ENCODE data around the gene FTO. TPM values are rescaled to one million over a fixed set of nuclear protein-coding genes. Genes with fewer than 3 reads are reported as not detected.

The FTO gene
- total RNA-seq, 1 donor from 2014 or later, result 50.2 TPM

DNA sequence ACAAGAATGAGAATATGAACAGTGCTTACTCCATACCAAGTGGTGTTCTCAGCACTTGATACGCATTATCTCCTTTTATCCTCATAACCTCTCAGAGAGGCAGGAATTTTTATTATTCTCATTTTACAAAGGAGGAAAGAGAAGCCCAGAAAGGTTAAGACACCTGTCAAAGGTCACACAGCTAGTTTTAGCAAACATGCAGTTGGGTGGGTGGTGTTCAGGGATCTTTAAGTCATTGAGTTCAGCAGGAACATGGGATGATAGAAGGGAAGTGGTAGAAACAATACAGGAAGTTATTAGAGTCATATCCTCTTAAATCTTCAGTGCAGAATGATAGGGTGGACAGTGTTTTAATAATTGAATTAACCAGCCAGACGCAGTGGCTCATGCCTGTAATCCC is 487.2 kb downstream of the FTO start:
- no peaks in the 10 kb centered on the region for H3K36me3 ChIP-seq
- H3K27me3 ChIP-seq, result no peaks in the 10 kb centered on the region
- H3K4me3 ChIP-seq, result no peak overlapping the region
- no peak for DNase-seq (ENCODE audit: low spot score in 2 of 2)
- TF ChIP-seq, protein P1, sequence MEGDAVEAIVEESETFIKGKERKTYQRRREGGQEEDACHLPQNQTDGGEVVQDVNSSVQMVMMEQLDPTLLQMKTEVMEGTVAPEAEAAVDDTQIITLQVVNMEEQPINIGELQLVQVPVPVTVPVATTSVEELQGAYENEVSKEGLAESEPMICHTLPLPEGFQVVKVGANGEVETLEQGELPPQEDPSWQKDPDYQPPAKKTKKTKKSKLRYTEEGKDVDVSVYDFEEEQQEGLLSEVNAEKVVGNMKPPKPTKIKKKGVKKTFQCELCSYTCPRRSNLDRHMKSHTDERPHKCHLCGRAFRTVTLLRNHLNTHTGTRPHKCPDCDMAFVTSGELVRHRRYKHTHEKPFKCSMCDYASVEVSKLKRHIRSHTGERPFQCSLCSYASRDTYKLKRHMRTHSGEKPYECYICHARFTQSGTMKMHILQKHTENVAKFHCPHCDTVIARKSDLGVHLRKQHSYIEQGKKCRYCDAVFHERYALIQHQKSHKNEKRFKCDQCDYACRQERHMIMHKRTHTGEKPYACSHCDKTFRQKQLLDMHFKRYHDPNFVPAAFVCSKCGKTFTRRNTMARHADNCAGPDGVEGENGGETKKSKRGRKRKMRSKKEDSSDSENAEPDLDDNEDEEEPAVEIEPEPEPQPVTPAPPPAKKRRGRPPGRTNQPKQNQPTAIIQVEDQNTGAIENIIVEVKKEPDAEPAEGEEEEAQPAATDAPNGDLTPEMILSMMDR (IDR thresholded peaks at IDR 0.05), result no peak
- no peaks in the 10 kb centered on the region for H3K4me1 ChIP-seq
- intact Hi-C loops (cut with DNase I), result loop anchor here (5.0 to 10.0 kb wide), 2 partner anchors 96 to 744 kb away; partner anchors contain the start of genes IRX3 and IRX5
- no peak overlapping the region for H3K27ac ChIP-seq
- H3K9me3 ChIP-seq, result peaks cover 0 to 4% of the 10 kb centered on the region in 2 donors

DNA sequence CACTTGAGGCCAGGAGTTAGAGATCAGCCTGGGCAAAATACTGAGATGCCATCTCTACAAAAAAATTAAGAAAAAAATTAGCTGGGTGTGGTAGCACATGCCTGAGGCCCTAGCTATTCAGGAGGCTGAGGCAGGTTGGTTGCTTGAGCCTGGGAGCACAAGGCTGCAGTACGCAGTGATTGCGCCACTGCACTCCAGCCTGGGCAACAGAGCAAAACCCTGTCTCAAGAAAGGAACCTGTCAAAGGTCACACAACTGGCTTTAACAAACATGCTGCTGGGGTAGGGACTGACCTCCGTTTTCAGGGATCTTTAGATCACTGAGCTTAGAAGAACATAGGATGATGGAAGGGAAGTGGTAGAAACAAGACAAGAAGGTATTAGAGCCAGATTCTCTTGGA is 487.6 kb downstream of the FTO start:
- Histone ChIP-seq H3K9me3 (peaks cover 0 to 4% of the 10 kb centered on the region in 2 donors), H3K27ac (no peak overlapping the region), H3K27me3 (no peaks in the 10 kb centered on the region), H3K4me3 (no peak overlapping the region), H3K36me3 (no peaks in the 10 kb centered on the region), H3K4me1 (no peaks in the 10 kb centered on the region)
- TF ChIP-seq, protein P1 (IDR thresholded peaks at IDR 0.05), result no peak
- intact Hi-C loops (cut with DNase I), result loop anchor here (5.0 to 10.0 kb wide), 2 partner anchors 96 to 743 kb away; partner anchors contain the start of genes IRX3 and IRX5
- no peak for DNase-seq (ENCODE audit: low spot score in 2 of 2)

DNA sequence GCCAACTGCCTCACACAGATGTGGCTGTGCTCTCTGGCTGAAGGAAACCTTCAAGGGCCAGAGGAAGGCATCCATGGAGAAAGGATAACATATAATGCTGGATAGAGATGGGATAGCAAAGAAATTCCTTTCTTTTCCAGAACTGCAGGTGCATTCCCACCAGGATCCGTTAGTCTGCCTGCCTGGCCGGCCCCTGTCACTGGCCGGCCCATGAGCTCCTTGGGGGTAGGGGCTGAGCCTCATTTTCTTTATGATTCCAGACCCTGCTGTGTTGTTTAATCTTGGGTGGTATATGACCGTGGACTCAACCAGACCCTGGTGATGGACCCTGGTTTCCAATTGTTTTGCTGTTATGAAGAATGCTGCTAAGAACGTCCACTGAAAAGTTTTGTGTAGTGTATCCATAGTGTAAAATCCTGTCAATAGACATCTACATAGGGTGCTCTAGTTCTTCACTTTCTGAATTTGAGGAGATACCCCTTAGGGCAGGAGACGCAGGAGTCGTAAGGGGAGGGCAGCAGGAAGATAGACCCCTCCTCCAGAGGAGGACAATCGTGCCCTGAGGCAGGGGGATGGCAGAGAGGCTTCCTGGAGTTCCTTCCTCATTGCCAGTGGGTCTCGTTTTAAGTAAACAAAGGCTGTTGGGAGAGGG is 489.2 kb downstream of the FTO start:
- H3K4me3 ChIP-seq, result peak overlapping the region in 1 of 2 donors; percentile 59
- H3K9me3 ChIP-seq, result peaks cover 0 to 4% of the 10 kb centered on the region in 2 donors
- intact Hi-C loops (cut with DNase I), result loop anchor here (5.0 to 10.0 kb wide), 2 partner anchors 94 to 742 kb away; partner anchors contain the start of genes IRX3 and IRX5
- DNase-seq (ENCODE audit: low spot score in 2 of 2), result no peak
- no peaks in the 10 kb centered on the region for H3K27me3 ChIP-seq
- H3K4me1 ChIP-seq, result no peaks in the 10 kb centered on the region
- TF ChIP-seq, protein P1 (IDR thresholded peaks at IDR 0.05), result no peak
- no peaks in the 10 kb centered on the region for H3K36me3 ChIP-seq
- H3K27ac ChIP-seq, result peak overlapping the region; percentile 20 to 66

DNA sequence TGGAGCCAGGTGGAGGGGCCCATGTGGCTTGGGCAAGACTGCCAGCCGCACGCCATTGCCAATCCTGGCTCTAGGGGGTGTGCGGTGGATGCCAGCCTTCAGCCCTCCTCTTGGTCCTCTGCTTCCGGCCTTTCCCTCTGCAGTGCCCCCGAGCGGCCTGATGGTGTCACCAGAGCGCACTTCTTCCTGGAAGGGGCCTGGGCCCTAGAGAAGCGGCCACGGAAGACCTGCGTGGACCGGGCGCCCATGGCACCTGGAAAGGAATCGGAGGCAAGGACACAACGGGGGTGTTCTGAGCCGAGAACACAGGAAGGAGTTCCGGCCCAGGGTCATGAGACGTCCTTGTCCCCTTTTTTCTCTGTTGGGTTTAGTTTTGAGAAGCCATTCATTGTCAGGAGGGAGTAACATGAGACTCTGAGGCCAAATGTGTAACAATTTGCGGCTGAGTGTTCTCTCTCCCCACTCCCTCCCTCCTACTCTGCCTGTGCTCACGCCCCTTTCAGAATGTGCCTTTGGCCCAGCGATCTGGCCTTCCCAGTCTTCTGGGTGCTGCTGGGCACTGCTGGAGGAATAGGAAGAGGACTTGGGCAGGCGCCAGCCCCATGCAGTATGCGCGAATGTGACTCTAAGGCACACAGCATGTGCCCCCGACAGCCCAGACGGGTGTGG is 489.8 kb downstream of the FTO start:
- H3K9me3 ChIP-seq, result peaks cover 0 to 4% of the 10 kb centered on the region in 2 donors
- peak overlapping the region; percentile 25 to 59 for H3K4me3 ChIP-seq
- H3K27ac ChIP-seq, result peak overlapping the region; percentile 54 to 66
- DNase-seq (ENCODE audit: low spot score in 2 of 2), result peak in 1 of 2 donors; percentile 85
- TF ChIP-seq, protein P1 (IDR thresholded peaks at IDR 0.05), result peak; percentile 41 to 91 (median 80)
- intact Hi-C loops (cut with DNase I), result loop anchor here (5.0 to 10.0 kb wide), 2 partner anchors 94 to 741 kb away; partner anchors contain the start of genes IRX3 and IRX5
- no peaks in the 10 kb centered on the region for H3K4me1 ChIP-seq
- no peaks in the 10 kb centered on the region for H3K27me3 ChIP-seq
- no peaks in the 10 kb centered on the region for H3K36me3 ChIP-seq

DNA sequence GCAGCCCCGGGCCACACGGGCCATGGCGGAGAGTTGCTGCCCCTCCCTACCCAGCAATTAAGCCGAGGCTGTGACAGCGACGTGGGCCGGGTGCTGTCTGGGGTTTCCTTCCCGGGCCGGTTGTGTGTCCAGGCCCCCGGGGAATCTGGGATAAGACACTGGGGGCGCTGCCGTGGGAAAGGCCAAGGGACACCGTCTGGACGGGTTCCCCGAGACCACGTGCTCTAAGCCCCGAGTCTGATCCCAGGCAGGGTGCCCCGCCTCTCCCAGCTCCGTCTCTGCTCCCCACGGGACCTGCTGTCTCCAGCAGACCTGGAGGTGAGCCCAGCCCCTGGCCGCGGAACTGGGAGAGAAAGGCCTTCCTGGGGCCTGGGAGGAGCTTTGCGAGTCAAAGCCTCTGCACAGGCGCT is 490.4 kb downstream of the FTO start:
- no peaks in the 10 kb centered on the region for H3K36me3 ChIP-seq
- peak overlapping the region; percentile 25 to 59 for H3K4me3 ChIP-seq
- peak in 1 of 2 donors; percentile 77 for DNase-seq (ENCODE audit: low spot score in 2 of 2)
- intact Hi-C loops (cut with DNase I), result loop anchor here (5.0 to 10.0 kb wide), 2 partner anchors 93 to 740 kb away; partner anchors contain the start of genes IRX3 and IRX5
- peaks cover 0 to 4% of the 10 kb centered on the region in 2 donors for H3K9me3 ChIP-seq
- H3K27ac ChIP-seq, result peak overlapping the region; percentile 54 to 66
- no peaks in the 10 kb centered on the region for H3K4me1 ChIP-seq
- TF ChIP-seq, protein P1 (IDR thresholded peaks at IDR 0.05), result no peak
- no peaks in the 10 kb centered on the region for H3K27me3 ChIP-seq
